ENCODE measurements around the gene GTF3C2.
"Not testable (repeated sequence)": the region's sequence is repeated elsewhere in the genome, so short reads cannot be mapped to it uniquely, and the experiment has no call there.

GTF3C2 gene

DNA sequence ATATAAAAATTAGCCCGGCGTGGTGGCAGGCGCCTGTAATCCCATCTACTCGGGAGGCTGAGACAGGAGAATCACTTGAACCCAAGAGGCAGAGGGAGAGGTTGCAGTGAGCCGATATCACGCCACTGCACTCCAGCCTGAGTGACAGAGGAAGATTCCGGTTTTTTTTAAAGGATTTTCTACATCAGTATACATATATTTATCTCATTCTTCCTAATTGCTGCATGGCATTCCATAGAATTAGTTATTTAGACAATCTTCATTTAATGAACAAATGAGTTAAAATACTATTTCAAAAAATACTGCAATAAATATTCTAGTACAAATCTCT is 2.0 kb downstream of the GTF3C2 start:
- no peaks in the 10 kb centered on the region for H3K9me3 Mint-ChIP-seq
- CTCF ChIA-PET = interaction anchor here (0.5 kb wide), 1 partner anchor 326 kb away, joined by 3 read pairs; no protein-coding TSS in a partner anchor

DNA sequence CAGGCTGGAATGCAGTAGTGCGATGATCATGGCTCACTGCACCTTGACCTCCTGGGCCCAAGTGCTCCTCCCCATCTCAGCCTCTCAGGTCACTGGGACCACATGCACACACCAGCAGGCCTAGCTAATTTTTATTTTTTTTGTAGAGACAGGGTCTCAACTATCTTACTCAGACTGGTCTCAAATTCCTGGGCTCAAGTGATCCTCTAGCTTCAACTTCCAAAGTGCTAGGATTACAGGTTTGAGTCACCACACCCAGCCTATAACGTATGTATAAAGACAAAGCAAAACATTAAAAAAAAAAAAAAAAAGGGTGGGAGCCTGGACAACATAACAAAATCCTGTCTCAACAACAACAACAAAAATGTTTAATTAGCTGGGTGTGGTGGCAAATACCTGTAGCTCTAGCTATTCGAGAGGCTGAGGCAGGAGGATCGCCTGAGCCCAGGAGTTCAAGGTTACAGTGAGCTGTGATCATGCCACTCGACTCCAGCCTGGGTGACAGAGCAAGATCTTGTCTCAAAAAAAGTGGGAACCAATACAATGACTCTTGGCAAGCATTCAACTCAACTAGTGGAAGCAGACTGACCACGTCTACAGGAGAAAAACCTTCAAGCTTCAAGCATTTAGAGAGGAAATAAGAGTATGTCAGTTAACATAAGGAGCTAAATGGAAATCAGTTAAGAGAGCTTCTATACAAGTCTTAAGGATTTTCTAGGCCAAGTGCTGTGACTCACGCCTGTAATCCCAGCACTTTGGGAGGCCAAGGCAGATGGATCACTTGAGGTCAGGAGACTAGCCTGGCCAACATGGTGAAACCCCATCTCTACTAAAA is 2.6 kb downstream of the GTF3C2 start:
- H3K4me1 Mint-ChIP-seq = peaks cover 60% of the 10 kb centered on the region
- H3K27me3 Mint-ChIP-seq = peaks cover 5% of the 10 kb centered on the region
- CTCF ChIA-PET = interaction anchor here (0.5 to 1.6 kb wide), 3 partner anchors 15 to 327 kb away, joined by 3 to 5 read pairs (median 4); no protein-coding TSS in a partner anchor
- H3K4me3 Mint-ChIP-seq = peak overlapping the region; percentile 40
- H3K36me3 Mint-ChIP-seq = peaks cover 18% of the 10 kb centered on the region
- peak overlapping the region; percentile 45 for H3K27ac Mint-ChIP-seq
- H3K9me3 Mint-ChIP-seq = no peaks in the 10 kb centered on the region
- no peak for DNase-seq

More for the DNA sequence above, 2.0 kb downstream of the GTF3C2 start:
- Mint-ChIP-seq H3K27ac (no peak overlapping the region), H3K36me3 (peaks cover 17% of the 10 kb centered on the region), H3K4me1 (peaks cover 60% of the 10 kb centered on the region), H3K27me3 (peaks cover 5% of the 10 kb centered on the region), H3K4me3 (peak overlapping the region; percentile 95)
- no peak for DNase-seq

DNA sequence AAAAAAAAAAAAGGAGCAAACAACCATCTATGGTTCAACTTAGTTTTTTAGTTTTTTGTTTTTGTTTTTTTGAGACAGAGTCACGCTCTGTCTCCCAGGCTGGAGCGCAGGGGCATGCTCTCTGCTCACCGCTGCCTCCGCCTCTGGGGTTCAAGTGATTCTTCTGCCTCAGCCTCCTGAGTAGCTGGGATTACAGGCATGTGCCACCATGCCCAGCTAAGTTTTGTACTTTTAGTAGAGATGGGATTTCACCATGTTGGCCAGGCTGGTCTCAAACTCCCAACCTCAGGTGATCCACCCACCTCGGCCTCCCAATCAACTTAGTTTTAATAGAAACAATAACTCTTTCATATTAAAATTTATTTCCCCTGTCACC is 3.2 kb downstream of the GTF3C2 start:
- peaks cover 17% of the 10 kb centered on the region for H3K36me3 Mint-ChIP-seq
- H3K27ac Mint-ChIP-seq, H3K4me3 Mint-ChIP-seq, DNase-seq, H3K9me3 Mint-ChIP-seq, H3K27me3 Mint-ChIP-seq: not testable (repeated sequence)
- H3K4me1 Mint-ChIP-seq = peaks cover 56% of the 10 kb centered on the region
- CTCF ChIA-PET = interaction anchor here (0.8 to 1.6 kb wide), 2 partner anchors 16 to 51 kb away, joined by 4 to 5 read pairs; no protein-coding TSS in a partner anchor

DNA sequence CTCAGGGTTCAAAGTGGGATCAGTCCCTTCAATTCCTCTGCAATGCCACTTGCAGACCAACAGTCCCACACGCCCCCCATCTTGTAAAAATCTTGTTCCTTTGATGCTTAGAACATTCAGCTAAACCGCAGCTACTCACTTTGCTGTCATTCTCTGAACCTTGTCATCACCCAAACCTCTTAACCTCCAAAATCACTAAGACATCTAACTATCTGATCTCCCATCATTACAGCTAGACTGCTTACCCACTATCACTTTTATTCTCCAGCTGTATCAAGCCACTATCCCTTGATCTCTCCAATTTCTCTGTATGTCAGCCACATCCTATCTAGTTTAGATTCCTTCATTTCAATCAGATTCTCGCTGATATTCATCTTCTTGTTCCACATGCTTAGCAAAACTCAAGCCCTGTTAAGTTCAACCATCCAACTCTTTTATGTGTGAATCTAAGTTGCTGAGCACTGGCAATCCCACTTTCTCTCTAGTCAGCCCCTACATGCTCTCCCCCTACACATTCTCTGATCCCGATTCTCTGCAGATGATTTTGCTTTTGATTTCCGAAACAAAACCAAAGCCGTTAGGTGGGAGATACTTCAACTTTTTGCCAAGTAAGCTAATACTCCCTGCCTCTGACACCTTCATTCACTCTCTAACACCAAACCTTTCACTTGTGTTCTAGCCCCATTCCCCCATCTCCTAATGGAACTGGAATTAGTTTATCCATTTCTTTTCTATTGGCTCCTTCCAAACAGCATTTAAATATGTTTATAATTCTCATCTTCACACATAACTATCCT is 4.6 kb downstream of the GTF3C2 start:
- DNase-seq = no peak
- Mint-ChIP-seq H3K4me3 (no peak overlapping the region), H3K27me3 (peaks cover 5% of the 10 kb centered on the region), H3K36me3 (peaks cover 25% of the 10 kb centered on the region), H3K27ac (peak overlapping the region; percentile 1), H3K4me1 (peaks cover 45% of the 10 kb centered on the region), H3K9me3 (no peaks in the 10 kb centered on the region)
- CTCF ChIA-PET = interaction anchor here (1.2 to 1.6 kb wide), 3 partner anchors 32 to 330 kb away, joined by 3 to 5 read pairs (median 4); no protein-coding TSS in a partner anchor

DNA sequence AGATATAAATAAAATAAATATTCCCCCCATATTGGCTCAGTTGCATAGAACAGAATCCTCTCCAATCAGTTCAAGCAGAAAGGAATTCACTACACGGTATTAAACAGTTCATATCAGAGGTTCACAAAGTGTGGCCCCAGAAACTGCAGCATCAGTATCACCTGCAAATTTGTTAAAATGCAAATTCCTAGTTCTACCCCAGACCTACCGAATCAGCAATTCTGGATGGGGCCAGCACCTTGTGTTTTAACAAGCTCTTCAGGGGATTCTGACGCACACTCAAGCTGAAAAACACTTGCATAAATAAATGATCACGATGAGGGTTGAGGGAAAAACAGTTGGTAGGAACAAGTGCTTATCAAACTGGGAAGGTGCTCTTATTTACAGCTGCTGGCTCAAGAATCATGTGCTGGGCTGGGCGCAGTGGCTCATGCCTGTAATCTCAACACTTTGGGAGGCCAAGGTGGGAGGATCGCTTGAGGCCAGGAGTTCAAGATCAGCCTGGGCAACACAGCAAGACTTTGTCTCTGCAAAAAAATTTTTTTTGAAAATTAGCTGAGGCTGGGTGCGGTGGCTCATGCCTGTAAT is 6.4 kb downstream of the GTF3C2 start:
- H3K27ac Mint-ChIP-seq = no peak overlapping the region
- no peak for DNase-seq
- peaks cover 21% of the 10 kb centered on the region for H3K36me3 Mint-ChIP-seq
- H3K4me3 Mint-ChIP-seq = no peak overlapping the region
- CTCF ChIA-PET = interaction anchor here (0.9 to 1.6 kb wide), 3 partner anchors 81 to 333 kb away, joined by 3 to 4 read pairs (median 3); partner anchors contain the start of genes CCDC121 and GPN1
- H3K4me1 Mint-ChIP-seq = peaks cover 33% of the 10 kb centered on the region
- H3K9me3 Mint-ChIP-seq = no peaks in the 10 kb centered on the region
- H3K27me3 Mint-ChIP-seq = no peaks in the 10 kb centered on the region

DNA sequence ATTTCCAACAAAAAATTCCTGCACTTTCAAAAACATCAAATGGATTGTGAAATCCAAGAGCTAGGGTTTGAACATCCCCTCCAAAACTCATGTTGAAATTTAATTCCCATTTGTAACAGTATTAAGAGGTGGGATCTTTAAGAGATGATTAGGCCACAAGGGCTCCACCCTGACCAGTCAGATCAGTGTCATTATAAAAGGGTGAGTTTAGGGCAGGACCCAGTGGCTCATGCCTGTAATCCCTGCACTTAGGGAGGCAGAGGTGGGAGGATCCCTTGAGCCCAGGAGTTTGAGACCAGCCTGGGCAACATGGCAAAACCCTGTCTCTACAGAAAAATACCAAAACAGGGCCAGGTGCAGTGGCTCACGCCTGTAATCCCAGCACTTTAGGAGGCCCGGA is 8.9 kb downstream of the GTF3C2 start:
- no peak for DNase-seq
- Mint-ChIP-seq H3K27me3 (no peaks in the 10 kb centered on the region), H3K36me3 (peaks cover 22% of the 10 kb centered on the region), H3K9me3 (no peaks in the 10 kb centered on the region), H3K4me1 (peaks cover 14% of the 10 kb centered on the region), H3K4me3 (no peak overlapping the region), H3K27ac (no peak overlapping the region)
- CTCF ChIA-PET = interaction anchor here (1.1 kb wide), 2 partner anchors 22 to 85 kb away, joined by 3 read pairs; partner anchors contain the start of gene SLC30A3

DNA sequence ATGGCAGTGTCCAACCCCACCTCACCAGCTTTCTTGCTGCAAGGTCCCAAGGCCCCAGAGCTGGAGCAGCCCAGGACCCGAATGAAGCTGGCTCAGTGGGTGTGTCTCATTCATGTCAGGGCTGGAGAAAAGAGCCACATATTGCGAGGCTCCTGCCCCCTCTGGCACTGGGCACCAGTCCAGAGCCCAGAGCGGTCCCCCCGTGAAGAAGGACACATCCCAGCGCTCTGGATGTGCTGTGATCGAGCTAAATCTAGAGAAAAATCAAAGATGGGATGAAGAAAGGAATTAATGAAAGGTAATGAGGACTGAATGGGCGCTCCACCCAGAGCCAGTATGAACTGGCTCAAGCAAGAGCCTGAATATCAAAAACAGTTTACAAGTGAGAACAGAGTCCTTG is 20.4 kb downstream of the GTF3C2 start:
- Mint-ChIP-seq H3K36me3 (peaks cover 37% of the 10 kb centered on the region), H3K27me3 (no peaks in the 10 kb centered on the region), H3K4me1 (no peaks in the 10 kb centered on the region), H3K4me3 (no peak overlapping the region), H3K9me3 (no peaks in the 10 kb centered on the region), H3K27ac (no peak overlapping the region)
- DNase-seq = no peak
- CTCF ChIA-PET = no interaction called here

DNA sequence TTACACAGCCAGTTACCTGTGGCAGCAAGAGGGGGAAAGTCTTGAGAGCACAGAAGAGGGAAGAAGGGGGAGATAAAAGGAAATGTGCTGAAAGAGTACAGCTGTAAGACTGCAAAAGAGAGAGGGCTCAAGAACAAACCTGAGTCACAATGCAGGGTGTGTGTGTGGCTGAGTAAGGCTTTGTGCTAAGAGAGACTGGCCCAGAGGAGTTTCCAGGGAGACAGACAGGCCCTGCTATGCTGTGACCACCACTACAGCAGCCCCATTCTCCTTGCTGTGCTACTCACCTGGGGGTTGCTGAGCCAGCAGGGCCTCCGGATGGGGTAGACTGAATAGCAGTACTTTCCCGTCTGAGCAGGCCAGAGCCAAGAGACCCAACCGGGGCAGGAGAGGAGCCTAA is 21.3 kb downstream of the GTF3C2 start:
- peaks cover 38% of the 10 kb centered on the region for H3K36me3 Mint-ChIP-seq
- CTCF ChIA-PET = interaction anchor here (1.2 kb wide), 1 partner anchor 32 kb away, joined by 4 read pairs; no protein-coding TSS in a partner anchor
- H3K4me1 Mint-ChIP-seq = no peaks in the 10 kb centered on the region
- H3K4me3 Mint-ChIP-seq = no peak overlapping the region
- DNase-seq = no peak
- H3K27me3 Mint-ChIP-seq = no peaks in the 10 kb centered on the region
- H3K9me3 Mint-ChIP-seq = no peaks in the 10 kb centered on the region
- H3K27ac Mint-ChIP-seq = no peak overlapping the region

DNA sequence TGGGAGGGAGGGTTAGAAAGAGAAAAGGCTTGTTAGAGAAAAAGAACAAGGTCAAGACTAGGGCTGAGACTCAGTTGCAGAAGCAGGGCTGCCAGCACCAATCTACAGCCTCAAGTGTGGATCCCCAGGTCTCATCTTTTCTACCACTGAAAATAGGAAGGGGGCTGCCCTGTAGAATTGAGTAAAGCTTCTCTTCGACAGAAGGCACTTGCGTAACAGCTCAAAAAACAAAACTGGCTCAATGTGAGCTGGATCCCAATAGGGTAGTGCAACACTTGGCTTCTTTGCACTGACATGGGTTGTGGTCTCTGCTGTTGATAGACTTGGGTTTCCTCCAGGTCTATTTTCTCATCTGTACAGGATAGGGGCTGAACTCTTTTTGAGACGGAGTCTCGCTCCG is 31.8 kb downstream of the GTF3C2 start:
- no peak overlapping the region for H3K27ac Mint-ChIP-seq

DNA sequence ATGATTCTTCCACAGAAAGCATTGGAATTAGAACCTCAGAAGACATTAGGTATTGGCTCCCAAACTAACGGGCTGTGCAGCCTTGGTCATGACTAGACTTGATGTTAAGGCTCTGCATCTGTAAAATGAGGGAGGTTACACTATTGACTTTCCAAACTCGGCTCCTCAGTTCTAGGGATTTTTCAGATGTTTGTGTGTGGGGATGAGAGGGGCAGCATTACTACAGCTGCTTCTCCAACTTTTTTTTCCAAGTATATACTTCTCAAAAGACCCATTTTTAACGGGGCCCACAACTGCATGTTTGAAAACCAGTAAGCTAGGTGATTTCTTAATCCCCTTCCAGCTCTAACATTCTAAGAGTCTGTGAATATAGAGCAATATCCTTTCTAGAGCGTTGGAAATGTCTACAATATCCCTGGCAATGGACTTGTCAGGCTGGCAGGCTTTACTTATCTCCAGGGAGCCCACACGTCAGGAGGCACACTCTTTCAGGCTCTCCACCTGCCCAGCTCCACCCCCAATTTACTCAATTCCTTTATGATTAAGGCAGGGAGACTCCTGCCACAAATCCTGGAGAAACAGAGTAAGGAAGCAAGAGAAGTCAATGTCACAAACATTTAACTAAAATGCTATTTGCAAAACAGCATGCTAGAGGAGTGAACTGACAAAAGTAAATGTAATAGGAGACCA is 32.8 kb downstream of the GTF3C2 start:
- CTCF ChIA-PET = interaction anchor here (0.9 to 1.9 kb wide), 2 partner anchors 46 to 360 kb away, joined by 3 to 5 read pairs; partner anchors contain the start of genes EIF2B4 and SNX17
- Mint-ChIP-seq H3K27me3 (no peaks in the 10 kb centered on the region), H3K27ac (peak overlapping the region; percentile 88), H3K36me3 (peaks cover 27% of the 10 kb centered on the region), H3K9me3 (no peaks in the 10 kb centered on the region), H3K4me1 (peaks cover 23% of the 10 kb centered on the region), H3K4me3 (peak overlapping the region; percentile 89)
- no peak for DNase-seq

More for the DNA sequence above, 31.8 kb downstream of the GTF3C2 start:
- Mint-ChIP-seq H3K9me3 (no peaks in the 10 kb centered on the region), H3K4me3 (no peak overlapping the region), H3K27me3 (no peaks in the 10 kb centered on the region), H3K36me3 (peaks cover 35% of the 10 kb centered on the region), H3K4me1 (peaks cover 23% of the 10 kb centered on the region)
- CTCF ChIA-PET = interaction anchor here (1.9 kb wide), 1 partner anchor 45 kb away, joined by 5 read pairs; the partner anchor contains the start of genes EIF2B4 and SNX17
- no peak for DNase-seq

DNA sequence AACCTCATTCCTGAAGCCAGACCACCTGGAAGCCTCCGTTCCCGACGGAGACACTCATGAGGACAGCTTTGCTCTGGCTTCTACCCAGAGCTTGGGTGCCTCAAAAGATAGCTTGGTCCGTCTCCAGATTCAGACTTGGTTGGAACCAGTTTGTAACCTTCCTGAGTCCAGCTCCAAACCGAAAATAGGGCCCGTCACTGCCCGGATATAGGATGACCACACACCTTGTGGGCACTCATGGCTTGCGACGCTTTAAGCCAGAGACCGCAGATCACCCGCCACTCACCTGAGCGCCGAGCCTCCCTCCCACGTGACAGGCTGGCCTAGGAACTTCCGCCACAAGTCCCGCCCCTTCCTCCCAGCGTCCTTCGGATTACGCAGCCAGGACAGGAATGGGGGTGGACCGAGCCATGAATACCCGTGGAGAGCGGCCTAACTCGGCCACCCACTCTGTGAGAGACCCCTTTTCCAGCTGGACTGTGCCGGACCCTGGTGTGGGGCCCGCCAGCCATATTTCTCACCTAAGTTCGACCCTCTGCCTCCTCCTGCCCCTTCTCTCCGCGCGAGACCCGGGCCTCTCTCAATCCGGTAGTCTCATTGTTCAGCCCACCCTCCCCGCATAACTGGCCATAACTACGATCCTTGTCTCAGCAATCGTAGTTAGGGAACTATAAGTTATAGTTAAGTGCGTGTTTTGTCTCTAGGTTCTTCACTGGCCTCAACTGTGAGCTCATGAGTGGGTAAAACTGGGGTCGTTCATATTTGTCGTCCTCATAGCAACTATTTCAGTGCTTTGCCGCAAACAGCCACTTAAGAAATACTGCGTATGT is 33.6 kb downstream of the GTF3C2 start, which contains the start of gene MPV17:
Gene MPV17, minus strand, starts transcription at position 332 of the 830 bp plus-strand sequence. CDS start 580 bp downstream, outside the sequence.
- Mint-ChIP-seq H3K27me3 (no peaks in the 10 kb centered on the region), H3K4me3 (peak within 1 kb of the TSS; percentile 89), H3K36me3 (peaks cover 19% of the 10 kb centered on the region), H3K4me1 (peaks cover 23% of the 10 kb centered on the region), H3K27ac (peak within 1 kb of the TSS; percentile 88), H3K9me3 (no peaks in the 10 kb centered on the region)
- DNase-seq = peak; percentile 94
- CTCF ChIA-PET = interaction anchor here (0.9 to 1.9 kb wide), 4 partner anchors 18 to 360 kb away, joined by 3 to 6 read pairs (median 4); partner anchors contain the start of genes EIF2B4 and SNX17

DNA sequence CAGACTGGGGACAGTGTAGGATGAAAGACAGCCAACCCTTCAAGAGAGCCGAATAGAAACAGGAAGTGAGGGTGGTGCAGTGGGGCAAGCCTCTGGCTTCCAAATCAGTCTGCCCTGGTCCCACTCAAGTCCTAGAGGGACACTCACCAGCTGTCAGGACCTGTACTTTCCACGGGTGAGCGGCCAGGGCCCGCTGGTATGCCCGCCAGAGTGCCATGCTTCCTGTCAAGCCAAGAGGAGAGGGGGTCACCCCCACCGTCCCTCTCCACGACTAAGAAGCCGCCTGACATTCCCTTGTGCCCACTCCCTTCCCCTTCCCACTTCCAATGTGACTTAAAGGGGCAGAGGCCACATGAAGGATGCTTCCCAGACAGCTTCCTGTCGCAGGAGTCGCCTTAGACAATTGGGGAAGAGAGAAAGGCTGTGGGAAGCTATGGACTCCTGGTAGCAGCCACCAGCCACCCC is 34.2 kb downstream of the GTF3C2 start:
- Mint-ChIP-seq H3K9me3 (no peaks in the 10 kb centered on the region), H3K4me1 (peaks cover 23% of the 10 kb centered on the region), H3K36me3 (peaks cover 16% of the 10 kb centered on the region), H3K27me3 (no peaks in the 10 kb centered on the region), H3K4me3 (peak overlapping the region; percentile 89), H3K27ac (peak overlapping the region; percentile 88)
- peak; percentile 47 for DNase-seq
- CTCF ChIA-PET = interaction anchor here (1.1 to 1.4 kb wide), 2 partner anchors 19 kb away, joined by 3 to 6 read pairs; no protein-coding TSS in a partner anchor
